HG02973 (cell line): ENCODE data around the gene FOXC2.

Experiments used
- ATAC-seq: cut with Tn5 transposase; IDR thresholded peaks from one replicate; pipeline ENCODE4 v1.9.1; 2021; ENCODE audit warnings: moderate library complexity; ENCODE audit not compliant: unreplicated experiment

FOXC2 gene

GRCh38 chr16:86609115-86609514 is 42.5 kb downstream of the FOXC2 start:
- ATAC-seq: no peak

DNA sequence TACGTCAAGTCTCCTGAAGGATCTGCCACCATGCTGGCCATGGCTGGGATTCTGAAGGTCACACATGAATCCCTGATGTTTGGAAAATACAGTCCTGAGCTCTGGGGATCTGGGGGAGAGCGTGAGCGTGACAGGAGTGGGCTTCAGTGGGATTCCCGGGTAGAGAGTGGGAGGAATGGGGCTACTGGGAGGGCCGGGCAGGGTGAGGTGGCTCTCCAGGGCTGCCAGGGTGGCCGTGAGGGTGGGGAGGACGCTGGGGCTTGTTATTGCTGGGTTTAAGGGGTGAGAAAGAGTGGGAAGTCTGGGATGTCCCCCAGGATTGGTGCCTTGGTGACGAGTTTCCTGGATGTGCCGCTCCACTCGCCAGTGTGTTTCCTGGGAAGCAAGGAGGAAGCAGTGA is 43.0 kb downstream of the FOXC2 start:
- ATAC-seq: no peak

GRCh38 chr16:86610779-86611524 is 44.3 kb downstream of the FOXC2 start:
- ATAC-seq: no peak

DNA sequence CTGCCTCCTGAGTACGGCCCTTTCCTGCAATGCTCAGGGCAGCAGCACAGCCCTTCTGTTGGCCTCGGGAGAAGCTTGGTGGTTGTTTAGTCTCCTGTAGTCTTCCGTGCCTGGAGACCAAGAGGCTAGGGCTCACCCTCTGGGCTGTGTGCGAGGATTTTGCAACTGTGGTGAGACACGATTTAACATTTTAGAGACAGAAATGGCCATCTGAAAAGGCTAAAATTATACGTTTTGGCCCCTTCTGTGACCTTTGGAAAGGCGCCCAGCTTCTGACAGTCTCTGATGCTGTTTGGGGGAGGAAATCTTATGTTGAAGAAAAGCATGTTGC is 44.9 kb downstream of the FOXC2 start:
- ATAC-seq: no peak

GRCh38 chr16:86611941-86612340 is 45.3 kb downstream of the FOXC2 start:
- no peak for ATAC-seq

GRCh38 chr16:86614699-86615098 is 48.1 kb downstream of the FOXC2 start:
- ATAC-seq: no peak

DNA sequence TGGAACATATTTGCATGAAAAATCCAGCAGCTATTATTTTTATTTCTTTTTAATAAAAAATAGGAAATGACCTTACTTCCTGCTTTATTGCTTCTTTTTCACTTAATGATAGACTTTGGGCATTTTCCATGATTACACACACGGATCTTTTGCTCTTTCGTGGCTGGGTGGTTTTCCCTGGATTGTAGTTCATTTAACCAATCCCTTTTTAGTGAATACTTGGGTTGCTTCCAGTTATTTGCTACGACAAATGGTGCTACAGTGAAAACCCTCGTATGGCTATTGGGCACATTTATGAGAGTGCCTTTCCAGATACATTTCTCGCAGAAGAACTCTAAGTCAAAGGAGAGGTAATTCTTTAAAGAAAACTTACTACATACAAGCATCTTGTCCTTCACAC is 50.3 kb downstream of the FOXC2 start:
- no peak for ATAC-seq

GRCh38 chr16:86618431-86619238 is 52.0 kb downstream of the FOXC2 start:
- no peak for ATAC-seq
